Nephron progenitor cell (in vitro differentiated cells): ENCODE measurements around the gene SAYSD1.

ENCODE experiments used
- DNase-seq: peaks from one replicate; pipeline ENCODE4 v3.0.0; 2021
- H3K27ac Mint-ChIP-seq: 2 replicates; pipeline ENCODE4 v1.8.0; 2021; ENCODE audit warnings: mild to moderate bottlenecking, moderate library complexity, mixed read lengths
- H3K27me3 Mint-ChIP-seq: 2 replicates; pipeline ENCODE4 v1.8.0; 2021; ENCODE audit warnings: mild to moderate bottlenecking, low read depth, mixed read lengths; ENCODE audit not compliant: poor library complexity
- H3K36me3 Mint-ChIP-seq: 2 replicates; pipeline ENCODE4 v1.8.0; 2021; ENCODE audit warnings: low read depth, mixed read lengths
- H3K4me1 Mint-ChIP-seq: 2 replicates; pipeline ENCODE4 v1.8.0; 2021; ENCODE audit warnings: mixed read lengths
- H3K4me3 Mint-ChIP-seq: 2 replicates; pipeline ENCODE4 v1.8.0; 2021; ENCODE audit warnings: mild to moderate bottlenecking, moderate library complexity, mixed read lengths
- H3K9me3 Mint-ChIP-seq: 2 replicates; pipeline ENCODE4 v1.8.0; 2021; ENCODE audit warnings: mild to moderate bottlenecking, moderate library complexity, mixed read lengths
- CTCF ChIP-seq: fragments of 200-600 bp; sonication (generic); IDR thresholded peaks from 2 replicates; pipeline ENCODE4 v1.5.0; 2021; ENCODE audit warnings: antibody characterized with exemption

Gene SAYSD1

GRCh38 chr6:39093149-39093708, 21.8 kb downstream of the SAYSD1 start:
- TF ChIP-seq CTCF, result no peak
- peaks cover 23% of the 10 kb centered on the region for H3K27me3 Mint-ChIP-seq
- no peak overlapping the region for H3K27ac Mint-ChIP-seq
- H3K4me3 Mint-ChIP-seq, result no peak overlapping the region
- H3K4me1 Mint-ChIP-seq, result no peaks in the 10 kb centered on the region
- DNase-seq, result no peak
- no peaks in the 10 kb centered on the region for H3K36me3 Mint-ChIP-seq
- H3K9me3 Mint-ChIP-seq, result no peaks in the 10 kb centered on the region

- Mint-ChIP-seq H3K27me3 (peaks cover 34% of the 10 kb centered on the region), H3K36me3 (no peaks in the 10 kb centered on the region), H3K4me3 (no peak overlapping the region), H3K4me1 (no peaks in the 10 kb centered on the region), H3K27ac (no peak overlapping the region), H3K9me3 (no peaks in the 10 kb centered on the region)
- TF ChIP-seq CTCF, result no peak
- no peak for DNase-seq
Measured at GRCh38 chr6:39092124-39092523, 22.9 kb downstream of the SAYSD1 start.

GRCh38 chr6:39091220-39091619, 23.8 kb downstream of the SAYSD1 start:
- TF ChIP-seq CTCF, result no peak
- no peaks in the 10 kb centered on the region for H3K36me3 Mint-ChIP-seq
- DNase-seq, result no peak
- no peak overlapping the region for H3K27ac Mint-ChIP-seq
- H3K27me3 Mint-ChIP-seq, result peaks cover 40% of the 10 kb centered on the region
- no peaks in the 10 kb centered on the region for H3K4me1 Mint-ChIP-seq
- H3K9me3 Mint-ChIP-seq, result no peaks in the 10 kb centered on the region
- H3K4me3 Mint-ChIP-seq, result no peak overlapping the region

- no peaks in the 10 kb centered on the region for H3K9me3 Mint-ChIP-seq
- TF ChIP-seq CTCF, result no peak
- no peak overlapping the region for H3K27ac Mint-ChIP-seq
- H3K36me3 Mint-ChIP-seq, result no peaks in the 10 kb centered on the region
- H3K27me3 Mint-ChIP-seq, result peaks cover 42% of the 10 kb centered on the region
- no peak overlapping the region for H3K4me3 Mint-ChIP-seq
- no peaks in the 10 kb centered on the region for H3K4me1 Mint-ChIP-seq
- no peak for DNase-seq
Measured at GRCh38 chr6:39090036-39090435, 24.9 kb downstream of the SAYSD1 start.

- DNase-seq, result peak; percentile 56
- Mint-ChIP-seq H3K4me1 (no peaks in the 10 kb centered on the region), H3K27ac (no peak overlapping the region), H3K9me3 (no peaks in the 10 kb centered on the region), H3K36me3 (no peaks in the 10 kb centered on the region), H3K27me3 (peaks cover 40% of the 10 kb centered on the region), H3K4me3 (no peak overlapping the region)
- peak; percentile 52 for TF ChIP-seq CTCF
Measured at GRCh38 chr6:39088331-39088730, 26.7 kb downstream of the SAYSD1 start.

- TF ChIP-seq CTCF, result no peak
- H3K27me3 Mint-ChIP-seq, result peaks cover 40% of the 10 kb centered on the region
- no peaks in the 10 kb centered on the region for H3K4me1 Mint-ChIP-seq
- no peak for DNase-seq
- H3K9me3 Mint-ChIP-seq, result no peaks in the 10 kb centered on the region
- no peak overlapping the region for H3K4me3 Mint-ChIP-seq
- no peaks in the 10 kb centered on the region for H3K36me3 Mint-ChIP-seq
- no peak overlapping the region for H3K27ac Mint-ChIP-seq
Measured at GRCh38 chr6:39087197-39087596, 27.8 kb downstream of the SAYSD1 start.
